ENCODE measurements around the gene CD96. TPM values are rescaled to one million over a fixed set of nuclear protein-coding genes. Genes with fewer than 3 reads are reported as not detected.

CD96 gene
- total and polyA plus RNA-seq, 2 donors (not counting 3 experiments of a cell fraction or from before 2014, with no cell fraction given), result not detected

DNA sequence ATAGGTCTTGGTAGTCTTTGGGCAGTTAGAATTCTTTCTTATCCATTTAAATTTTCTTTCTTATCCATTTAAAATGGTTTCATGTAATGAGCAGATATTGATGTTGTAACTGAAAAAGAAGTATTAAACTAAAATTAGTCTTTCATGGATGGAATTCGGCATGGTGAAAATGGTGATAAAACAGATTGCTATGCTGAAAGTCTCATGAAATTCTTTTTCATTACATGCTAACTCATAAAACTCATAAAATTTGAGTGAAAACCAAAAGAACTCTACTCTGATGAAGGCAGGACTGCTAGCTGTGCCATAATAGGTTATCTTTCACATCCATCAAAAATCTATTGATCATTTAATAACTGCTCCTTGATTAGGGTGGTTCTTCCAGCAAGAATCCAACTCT, 3.9 kb upstream of the CD96 start:
- dilution Hi-C loops (cut with MboI; ENCODE audit: extremely low pct_ligation_motif_present, low sequenced_read_pairs), result no loop called here
- Histone ChIP-seq H3K27me3 (ENCODE audit: control insufficient read depth in 2 of 2, insufficient read depth in 2 of 2, low read length in 2 of 2) (no peaks in the 10 kb centered on the region), H3K4me3 (replicated peaks in 1 of 3; ENCODE audit: insufficient read depth in 1 of 3, low read depth in 1 of 3, low read length in 3 of 3) (no peak overlapping the region), H4K20me1 (replicated peaks; ENCODE audit: control insufficient read depth, extremely low read depth, insufficient read depth, low read length) (no peaks in the 10 kb centered on the region), H3K79me2 (ENCODE audit: control insufficient read depth, insufficient read depth, low read length) (no peaks in the 10 kb centered on the region), H2AFZ (ENCODE audit: low read depth, low read length) (no peak overlapping the region), H3K9ac (replicated peaks; ENCODE audit: extremely low read depth, insufficient read depth, low read length) (no peak overlapping the region), H3K27ac (ENCODE audit: insufficient read depth, low read depth, low read length) (no peak overlapping the region), H3K36me3 (ENCODE audit: control insufficient read depth in 2 of 2, extremely low read depth in 1 of 2, insufficient read depth in 2 of 2, low read length in 2 of 2) (no peaks in the 10 kb centered on the region), H3K9me1 (replicated peaks; ENCODE audit: control insufficient read depth, extremely low read depth, insufficient read depth, low read length) (no peaks in the 10 kb centered on the region), H3K9me3 (replicated peaks; ENCODE audit: control insufficient read depth, insufficient read depth, low read length) (no peaks in the 10 kb centered on the region), H3K4me1 (ENCODE audit: control insufficient read depth, extremely low read depth, insufficient read depth, low read length) (no peaks in the 10 kb centered on the region), H3K4me2 (ENCODE audit: insufficient read depth, low read length) (no peak overlapping the region)
- no peak for DNase-seq (ENCODE audit: low read depth, low spot score)
- ChIA-PET CTCF (no interaction called here), POLR2A (no interaction called here)
- no peak for FAIRE-seq
- intact Hi-C loops (cut with micrococcal nuclease), result loop anchor here (10.0 kb wide), 1 partner anchor 1803 kb away; no protein-coding TSS in a partner anchor
- TF ChIP-seq FOS (IDR thresholded peaks at IDR 0.05; ENCODE audit: borderline replicate concordance, insufficient read depth, low read length) (no peak), EZH2 (IDR thresholded peaks at IDR 0.05; ENCODE audit: borderline replicate concordance, low read depth, low read length, severe bottlenecking) (no peak), GATA2 (IDR thresholded peaks at IDR 0.05; ENCODE audit: insufficient read depth, insufficient read length, low read depth, low read length) (no peak), JUN (IDR thresholded peaks at IDR 0.05; ENCODE audit: borderline replicate concordance, insufficient read depth, insufficient read length, low read depth) (no peak), MYC (IDR thresholded peaks at IDR 0.05; ENCODE audit: low read depth, low read length) (no peak)
- no TSS peak for BruUV-seq (replicated peaks)

- no peak overlapping the region for H3K9ac ChIP-seq (replicated peaks; ENCODE audit: extremely low read depth, insufficient read depth, low read length)
- no peak overlapping the region for H3K4me3 ChIP-seq (replicated peaks in 1 of 3; ENCODE audit: insufficient read depth in 1 of 3, low read depth in 1 of 3, low read length in 3 of 3)
- intact Hi-C loops (cut with micrococcal nuclease) (loop anchor here (10.0 kb wide), 1 partner anchor 1804 kb away; no protein-coding TSS in a partner anchor), dilution Hi-C loops (cut with MboI; ENCODE audit: extremely low pct_ligation_motif_present, low sequenced_read_pairs) (no loop called here)
- H3K36me3 ChIP-seq (ENCODE audit: control insufficient read depth in 2 of 2, extremely low read depth in 1 of 2, insufficient read depth in 2 of 2, low read length in 2 of 2), result no peaks in the 10 kb centered on the region
- ChIA-PET POLR2A (no interaction called here), CTCF (no interaction called here)
- H3K9me3 ChIP-seq (replicated peaks; ENCODE audit: control insufficient read depth, insufficient read depth, low read length), result no peaks in the 10 kb centered on the region
- H3K9me1 ChIP-seq (replicated peaks; ENCODE audit: control insufficient read depth, extremely low read depth, insufficient read depth, low read length), result no peaks in the 10 kb centered on the region
- BruUV-seq (replicated peaks), result no TSS peak
- H2AFZ ChIP-seq (ENCODE audit: low read depth, low read length), result no peak overlapping the region
- TF ChIP-seq FOS (IDR thresholded peaks at IDR 0.05; ENCODE audit: borderline replicate concordance, insufficient read depth, low read length), result no peak
- no peak for TF ChIP-seq POLR2A (IDR thresholded peaks at IDR 0.05; ENCODE audit: low read depth, low read length)
- no peak for TF ChIP-seq GATA2 (IDR thresholded peaks at IDR 0.05; ENCODE audit: insufficient read depth, insufficient read length, low read depth, low read length)
- TF ChIP-seq, protein P1, sequence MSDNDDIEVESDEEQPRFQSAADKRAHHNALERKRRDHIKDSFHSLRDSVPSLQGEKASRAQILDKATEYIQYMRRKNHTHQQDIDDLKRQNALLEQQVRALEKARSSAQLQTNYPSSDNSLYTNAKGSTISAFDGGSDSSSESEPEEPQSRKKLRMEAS (IDR thresholded peaks at IDR 0.05; ENCODE audit: insufficient read depth, insufficient read length), result no peak
- TF ChIP-seq POLR2AphosphoS5 (IDR thresholded peaks at IDR 0.05; ENCODE audit: insufficient read depth, low read depth, low read length), result no peak
- TF ChIP-seq MYC (IDR thresholded peaks at IDR 0.05; ENCODE audit: low read depth, low read length), result no peak
- no peak for TF ChIP-seq EZH2 (IDR thresholded peaks at IDR 0.05; ENCODE audit: borderline replicate concordance, low read depth, low read length, severe bottlenecking)
- TF ChIP-seq, protein P2, sequence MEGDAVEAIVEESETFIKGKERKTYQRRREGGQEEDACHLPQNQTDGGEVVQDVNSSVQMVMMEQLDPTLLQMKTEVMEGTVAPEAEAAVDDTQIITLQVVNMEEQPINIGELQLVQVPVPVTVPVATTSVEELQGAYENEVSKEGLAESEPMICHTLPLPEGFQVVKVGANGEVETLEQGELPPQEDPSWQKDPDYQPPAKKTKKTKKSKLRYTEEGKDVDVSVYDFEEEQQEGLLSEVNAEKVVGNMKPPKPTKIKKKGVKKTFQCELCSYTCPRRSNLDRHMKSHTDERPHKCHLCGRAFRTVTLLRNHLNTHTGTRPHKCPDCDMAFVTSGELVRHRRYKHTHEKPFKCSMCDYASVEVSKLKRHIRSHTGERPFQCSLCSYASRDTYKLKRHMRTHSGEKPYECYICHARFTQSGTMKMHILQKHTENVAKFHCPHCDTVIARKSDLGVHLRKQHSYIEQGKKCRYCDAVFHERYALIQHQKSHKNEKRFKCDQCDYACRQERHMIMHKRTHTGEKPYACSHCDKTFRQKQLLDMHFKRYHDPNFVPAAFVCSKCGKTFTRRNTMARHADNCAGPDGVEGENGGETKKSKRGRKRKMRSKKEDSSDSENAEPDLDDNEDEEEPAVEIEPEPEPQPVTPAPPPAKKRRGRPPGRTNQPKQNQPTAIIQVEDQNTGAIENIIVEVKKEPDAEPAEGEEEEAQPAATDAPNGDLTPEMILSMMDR (IDR thresholded peaks at IDR 0.05; ENCODE audit: extremely low read depth in 1 of 2, insufficient read depth in 1 of 2, low read depth in 1 of 2, low read length in 2 of 2), result no peak
- TF ChIP-seq JUN (IDR thresholded peaks at IDR 0.05; ENCODE audit: borderline replicate concordance, insufficient read depth, insufficient read length, low read depth), result no peak
- H3K27me3 ChIP-seq (ENCODE audit: control insufficient read depth in 2 of 2, insufficient read depth in 2 of 2, low read length in 2 of 2), result no peaks in the 10 kb centered on the region
- H3K79me2 ChIP-seq (ENCODE audit: control insufficient read depth, insufficient read depth, low read length), result no peaks in the 10 kb centered on the region
- no peak overlapping the region for H3K27ac ChIP-seq (ENCODE audit: insufficient read depth, low read depth, low read length)
- no peak overlapping the region for H3K4me2 ChIP-seq (ENCODE audit: insufficient read depth, low read length)
- H3K4me1 ChIP-seq (ENCODE audit: control insufficient read depth, extremely low read depth, insufficient read depth, low read length), result no peaks in the 10 kb centered on the region
- DNase-seq (ENCODE audit: low read depth, low spot score), result no peak
- H4K20me1 ChIP-seq (replicated peaks; ENCODE audit: control insufficient read depth, extremely low read depth, insufficient read depth, low read length), result no peaks in the 10 kb centered on the region
- FAIRE-seq, result no peak
Measured at GRCh38 chr3:111538681-111539083, 3.3 kb upstream of the CD96 start.

Data from endothelial cell of umbilical vein (primary cell).